Stimulated activated CD4-positive, alpha-beta T cell treated with anti-CD3 and anti-CD28 coated beads, Interleukin-15, amount 100 ng/mL, for 24 hours (primary cell): ENCODE data around the gene UBE2A.

ENCODE experiments used
- DNase-seq: peaks from one replicate; pipeline ENCODE4 v3.0.0-alpha.2; 2020

The UBE2A gene

GRCh38 chrX:119614776-119615175 lies 40.4 kb downstream of the UBE2A start:
- DNase-seq, result no peak

- DNase-seq, result no peak
These were observed 43.3 kb downstream of the UBE2A start for GRCh38 chrX:119617517-119618164.

GRCh38 chrX:119618439-119618838 lies 44.1 kb downstream of the UBE2A start:
- no peak for DNase-seq

GRCh38 chrX:119622356-119623232 lies 48.2 kb downstream of the UBE2A start:
- DNase-seq, result no peak

- no peak for DNase-seq
These were observed 50.1 kb downstream of the UBE2A start for GRCh38 chrX:119624417-119624816.

- no peak for DNase-seq
These were observed 50.7 kb downstream of the UBE2A start for GRCh38 chrX:119624951-119625668.

- DNase-seq, result no peak
These were observed 51.5 kb downstream of the UBE2A start for GRCh38 chrX:119625843-119626242.
